ENCODE data around the gene DMD. TPM values are rescaled to one million over a fixed set of nuclear protein-coding genes. Genes with fewer than 3 reads are reported as not detected.
"Not testable (repeated sequence)": the region's sequence is repeated elsewhere in the genome, so short reads cannot be mapped to it uniquely, and the experiment has no call there.

Gene DMD
- total RNA-seq, 2 experiments from 2014 or later = 0.14 to 0.37 TPM

GRCh38 chrX:32778965-32779364, 432.4 kb downstream of the DMD start:
- Mint-ChIP-seq H3K4me3 (no peak overlapping the region), H3K4me1 (ENCODE audit: low read depth) (no peaks in the 10 kb centered on the region), H3K27me3 (ENCODE audit: low read depth) (no peaks in the 10 kb centered on the region), H3K9me3 (peaks cover 2% of the 10 kb centered on the region), H3K36me3 (ENCODE audit: low read depth) (no peaks in the 10 kb centered on the region), H3K27ac (no peak overlapping the region)
- no peak for DNase-seq
- CTCF ChIA-PET = no interaction called here
- intact Hi-C loops (cut with micrococcal nuclease) = no loop called here

GRCh38 chrX:32774966-32775365, 436.4 kb downstream of the DMD start:
- no peaks in the 10 kb centered on the region for H3K9me3 Mint-ChIP-seq
- H3K4me3 Mint-ChIP-seq = no peak overlapping the region
- intact Hi-C loops (cut with micrococcal nuclease) = no loop called here
- H3K27ac Mint-ChIP-seq = no peak overlapping the region
- CTCF ChIA-PET = no interaction called here
- H3K27me3 Mint-ChIP-seq (ENCODE audit: low read depth) = no peaks in the 10 kb centered on the region
- H3K4me1 Mint-ChIP-seq (ENCODE audit: low read depth) = no peaks in the 10 kb centered on the region
- DNase-seq = no peak
- no peaks in the 10 kb centered on the region for H3K36me3 Mint-ChIP-seq (ENCODE audit: low read depth)

- intact Hi-C loops (cut with micrococcal nuclease) = no loop called here
- CTCF ChIA-PET = no interaction called here
- H3K27ac Mint-ChIP-seq = no peak overlapping the region
- H3K9me3 Mint-ChIP-seq = no peaks in the 10 kb centered on the region
- H3K4me3 Mint-ChIP-seq = no peak overlapping the region
- no peaks in the 10 kb centered on the region for H3K27me3 Mint-ChIP-seq (ENCODE audit: low read depth)
- H3K4me1 Mint-ChIP-seq (ENCODE audit: low read depth) = no peaks in the 10 kb centered on the region
- H3K36me3 Mint-ChIP-seq (ENCODE audit: low read depth) = no peaks in the 10 kb centered on the region
- DNase-seq = no peak
Observed at GRCh38 chrX:32749070-32749469, 462.3 kb downstream of the DMD start.

GRCh38 chrX:32745323-32745722, 466.0 kb downstream of the DMD start:
- intact Hi-C loops (cut with micrococcal nuclease) = no loop called here
- no peaks in the 10 kb centered on the region for H3K36me3 Mint-ChIP-seq (ENCODE audit: low read depth)
- no peaks in the 10 kb centered on the region for H3K9me3 Mint-ChIP-seq
- H3K4me1 Mint-ChIP-seq (ENCODE audit: low read depth) = no peaks in the 10 kb centered on the region
- no peak overlapping the region for H3K27ac Mint-ChIP-seq
- CTCF ChIA-PET = no interaction called here
- no peak overlapping the region for H3K4me3 Mint-ChIP-seq
- H3K27me3 Mint-ChIP-seq (ENCODE audit: low read depth) = no peaks in the 10 kb centered on the region
- no peak for DNase-seq

- no peaks in the 10 kb centered on the region for H3K27me3 Mint-ChIP-seq (ENCODE audit: low read depth)
- no peak for DNase-seq
- CTCF ChIA-PET = no interaction called here
- H3K4me3 Mint-ChIP-seq = no peak overlapping the region
- H3K9me3 Mint-ChIP-seq = no peaks in the 10 kb centered on the region
- intact Hi-C loops (cut with micrococcal nuclease) = no loop called here
- H3K27ac Mint-ChIP-seq = no peak overlapping the region
- H3K36me3 Mint-ChIP-seq (ENCODE audit: low read depth) = no peaks in the 10 kb centered on the region
- H3K4me1 Mint-ChIP-seq (ENCODE audit: low read depth) = no peaks in the 10 kb centered on the region
Observed at GRCh38 chrX:32744921-32745320, 466.4 kb downstream of the DMD start.

- Mint-ChIP-seq H3K27ac (no peak overlapping the region), H3K4me1 (ENCODE audit: low read depth) (no peaks in the 10 kb centered on the region), H3K36me3 (ENCODE audit: low read depth) (no peaks in the 10 kb centered on the region), H3K27me3 (ENCODE audit: low read depth) (no peaks in the 10 kb centered on the region), H3K9me3 (no peaks in the 10 kb centered on the region), H3K4me3 (no peak overlapping the region)
- intact Hi-C loops (cut with micrococcal nuclease) = no loop called here
- no peak for DNase-seq
- CTCF ChIA-PET = no interaction called here
Observed at GRCh38 chrX:32741910-32742309, 469.4 kb downstream of the DMD start.

GRCh38 chrX:32708542-32708941, 502.8 kb downstream of the DMD start:
- intact Hi-C loops (cut with micrococcal nuclease) = no loop called here
- no peak overlapping the region for H3K4me3 Mint-ChIP-seq
- no peaks in the 10 kb centered on the region for H3K27me3 Mint-ChIP-seq (ENCODE audit: low read depth)
- CTCF ChIA-PET = no interaction called here
- H3K9me3 Mint-ChIP-seq = peaks cover 2% of the 10 kb centered on the region
- no peaks in the 10 kb centered on the region for H3K36me3 Mint-ChIP-seq (ENCODE audit: low read depth)
- no peak for DNase-seq
- H3K4me1 Mint-ChIP-seq (ENCODE audit: low read depth) = no peaks in the 10 kb centered on the region
- no peak overlapping the region for H3K27ac Mint-ChIP-seq

- H3K4me1 Mint-ChIP-seq (ENCODE audit: low read depth); intact Hi-C loops (cut with micrococcal nuclease); H3K9me3 Mint-ChIP-seq; H3K36me3 Mint-ChIP-seq (ENCODE audit: low read depth); H3K27me3 Mint-ChIP-seq (ENCODE audit: low read depth); H3K4me3 Mint-ChIP-seq; DNase-seq; H3K27ac Mint-ChIP-seq; CTCF ChIA-PET: not testable (repeated sequence)
Observed at GRCh38 chrX:32705385-32705784, 506.0 kb downstream of the DMD start.

- Mint-ChIP-seq H3K36me3 (ENCODE audit: low read depth) (no peaks in the 10 kb centered on the region), H3K4me1 (ENCODE audit: low read depth) (no peaks in the 10 kb centered on the region), H3K9me3 (no peaks in the 10 kb centered on the region), H3K4me3 (no peak overlapping the region), H3K27me3 (ENCODE audit: low read depth) (no peaks in the 10 kb centered on the region), H3K27ac (no peak overlapping the region)
- CTCF ChIA-PET = no interaction called here
- DNase-seq = no peak
- intact Hi-C loops (cut with micrococcal nuclease) = no loop called here
Observed at GRCh38 chrX:32687379-32687778, 524.0 kb downstream of the DMD start.

GRCh38 chrX:32678487-32678886, 532.9 kb downstream of the DMD start:
- no peak for DNase-seq
- Mint-ChIP-seq H3K4me3 (no peak overlapping the region), H3K27me3 (ENCODE audit: low read depth) (no peaks in the 10 kb centered on the region), H3K27ac (no peak overlapping the region), H3K9me3 (no peaks in the 10 kb centered on the region), H3K36me3 (ENCODE audit: low read depth) (no peaks in the 10 kb centered on the region), H3K4me1 (ENCODE audit: low read depth) (no peaks in the 10 kb centered on the region)
- CTCF ChIA-PET = no interaction called here
- intact Hi-C loops (cut with micrococcal nuclease) = no loop called here

GRCh38 chrX:32673193-32673592, 538.2 kb downstream of the DMD start:
- Mint-ChIP-seq H3K36me3 (ENCODE audit: low read depth) (no peaks in the 10 kb centered on the region), H3K4me1 (ENCODE audit: low read depth) (no peaks in the 10 kb centered on the region), H3K9me3 (no peaks in the 10 kb centered on the region), H3K27me3 (ENCODE audit: low read depth) (no peaks in the 10 kb centered on the region), H3K27ac (no peak overlapping the region), H3K4me3 (no peak overlapping the region)
- intact Hi-C loops (cut with micrococcal nuclease) = loop anchor here (2.0 to 5.0 kb wide), 2 partner anchors 142 to 266 kb away; no protein-coding TSS in a partner anchor
- no peak for DNase-seq
- CTCF ChIA-PET = no interaction called here

GRCh38 chrX:32662516-32662915, 548.8 kb downstream of the DMD start:
- CTCF ChIA-PET = no interaction called here
- H3K4me1 Mint-ChIP-seq (ENCODE audit: low read depth) = no peaks in the 10 kb centered on the region

GRCh38 chrX:32644476-32645245, 566.7 kb downstream of the DMD start:
- Mint-ChIP-seq H3K36me3 (ENCODE audit: low read depth) (no peaks in the 10 kb centered on the region), H3K9me3 (no peaks in the 10 kb centered on the region), H3K4me3 (no peak overlapping the region), H3K27ac (no peak overlapping the region), H3K4me1 (ENCODE audit: low read depth) (no peaks in the 10 kb centered on the region), H3K27me3 (ENCODE audit: low read depth) (no peaks in the 10 kb centered on the region)
- DNase-seq = no peak
- intact Hi-C loops (cut with micrococcal nuclease) = no loop called here
- CTCF ChIA-PET = no interaction called here

More at GRCh38 chrX:32662516-32662915, 548.8 kb downstream of the DMD start:
- no peak overlapping the region for H3K4me3 Mint-ChIP-seq
- peaks cover 1% of the 10 kb centered on the region for H3K9me3 Mint-ChIP-seq
- intact Hi-C loops (cut with micrococcal nuclease) = no loop called here
- DNase-seq = no peak
- H3K27ac Mint-ChIP-seq = no peak overlapping the region
- H3K27me3 Mint-ChIP-seq (ENCODE audit: low read depth) = no peaks in the 10 kb centered on the region
- no peaks in the 10 kb centered on the region for H3K36me3 Mint-ChIP-seq (ENCODE audit: low read depth)
